Smooth muscle cell (in vitro differentiated cells): ENCODE data around the gene ARL6IP4. TPM values are rescaled to one million over a fixed set of nuclear protein-coding genes. Genes with fewer than 3 reads are reported as not detected.

Experiments used
- DNase-seq: peaks from one replicate; lab custom pipeline; 2025; ENCODE audit not compliant: unreplicated experiment; lab: John Stamatoyannopoulos, UW
- H2AFZ ChIP-seq: fragments of 200-600 bp; sonication (generic); 2 replicates; pipeline ENCODE4 v1.6.0; 2016; ENCODE audit warnings: antibody characterized with exemption, low read depth, mild to moderate bottlenecking
- H3F3A ChIP-seq: fragments of 200-600 bp; sonication (generic); 2 replicates; pipeline ENCODE4 v1.6.0; 2017; ENCODE audit warnings: antibody characterized with exemption, low read depth
- H3K27ac ChIP-seq: fragments of 200-600 bp; sonication (generic); 2 replicates; pipeline ENCODE4 v1.5.1; 2016; ENCODE audit warnings: low read depth, mild to moderate bottlenecking
- H3K27me3 ChIP-seq: fragments of 200-600 bp; sonication (generic); 2 replicates; pipeline ENCODE4 v1.6.1; 2016; ENCODE audit warnings: low read depth, mild to moderate bottlenecking
- H3K36me3 ChIP-seq: fragments of 200-600 bp; sonication (generic); 2 replicates; pipeline ENCODE4 v1.5.1; 2016; ENCODE audit warnings: low read depth
- H3K4me1 ChIP-seq: fragments of 200-600 bp; sonication (generic); 2 replicates; pipeline ENCODE4 v1.5.1; 2016; ENCODE audit warnings: low read depth
- H3K4me2 ChIP-seq: fragments of 200-600 bp; sonication (generic); 2 replicates; pipeline ENCODE4 v1.6.0; 2016; ENCODE audit warnings: mild to moderate bottlenecking
- H3K4me3 ChIP-seq: fragments of 200-600 bp; sonication (generic); 2 replicates; pipeline ENCODE4 v1.5.1; 2016; ENCODE audit warnings: mild to moderate bottlenecking
- H3K79me2 ChIP-seq: fragments of 200-600 bp; sonication (generic); 2 replicates; pipeline ENCODE4 v1.6.0; 2016; ENCODE audit warnings: low read depth, mild to moderate bottlenecking
- H3K9ac ChIP-seq: fragments of 200-600 bp; sonication (generic); 2 replicates; pipeline ENCODE4 v1.6.0; 2016; ENCODE audit warnings: low read depth
- H3K9me3 ChIP-seq: fragments of 200-600 bp; sonication (generic); replicated peaks from 2 replicates; pipeline ENCODE4 v1.5.1; 2016; ENCODE audit warnings: low read depth
- H4K20me1 ChIP-seq: fragments of 200-600 bp; sonication (generic); 2 replicates; pipeline ENCODE4 v1.6.0; 2016; ENCODE audit warnings: low read depth
- WGBS: methylation state at CpG from one replicate; pipeline ENCODE4 v1.1.7; 2016; ENCODE audit warnings: low lambda C conversion rate; 5-methylcytosine and 5-hydroxymethylcytosine counted together
- polyA plus RNA-seq: library from polyadenylated mRNA; unstranded; fragments of >200 nt; fragmentation: Nextera tagmentation; extraction: Ambion mirVana; gene quantifications from 2 replicates; pipeline ENCODE4 v1.2.1, GENCODE V29; 2016
- total RNA-seq: library from RNA; depleted of rRNA; stranded (reverse); fragments of >200 nt; gene quantifications from 2 replicates; pipeline ENCODE4 v1.2.3, GENCODE V29; 2014
- TF ChIP-seq, protein P1 (sequence below): fragments of 200-600 bp; sonication (generic); IDR thresholded peaks from 2 replicates; pipeline ENCODE4 v1.5.1; 2017; ENCODE audit warnings: borderline replicate concordance, mild to moderate bottlenecking, antibody characterized with exemption; ENCODE audit not compliant: insufficient read depth, poor library complexity, severe bottlenecking

The ARL6IP4 gene
- total and polyA plus RNA-seq, 2 experiments from 2014 or later, result 89.3 to 290 TPM

DNA sequence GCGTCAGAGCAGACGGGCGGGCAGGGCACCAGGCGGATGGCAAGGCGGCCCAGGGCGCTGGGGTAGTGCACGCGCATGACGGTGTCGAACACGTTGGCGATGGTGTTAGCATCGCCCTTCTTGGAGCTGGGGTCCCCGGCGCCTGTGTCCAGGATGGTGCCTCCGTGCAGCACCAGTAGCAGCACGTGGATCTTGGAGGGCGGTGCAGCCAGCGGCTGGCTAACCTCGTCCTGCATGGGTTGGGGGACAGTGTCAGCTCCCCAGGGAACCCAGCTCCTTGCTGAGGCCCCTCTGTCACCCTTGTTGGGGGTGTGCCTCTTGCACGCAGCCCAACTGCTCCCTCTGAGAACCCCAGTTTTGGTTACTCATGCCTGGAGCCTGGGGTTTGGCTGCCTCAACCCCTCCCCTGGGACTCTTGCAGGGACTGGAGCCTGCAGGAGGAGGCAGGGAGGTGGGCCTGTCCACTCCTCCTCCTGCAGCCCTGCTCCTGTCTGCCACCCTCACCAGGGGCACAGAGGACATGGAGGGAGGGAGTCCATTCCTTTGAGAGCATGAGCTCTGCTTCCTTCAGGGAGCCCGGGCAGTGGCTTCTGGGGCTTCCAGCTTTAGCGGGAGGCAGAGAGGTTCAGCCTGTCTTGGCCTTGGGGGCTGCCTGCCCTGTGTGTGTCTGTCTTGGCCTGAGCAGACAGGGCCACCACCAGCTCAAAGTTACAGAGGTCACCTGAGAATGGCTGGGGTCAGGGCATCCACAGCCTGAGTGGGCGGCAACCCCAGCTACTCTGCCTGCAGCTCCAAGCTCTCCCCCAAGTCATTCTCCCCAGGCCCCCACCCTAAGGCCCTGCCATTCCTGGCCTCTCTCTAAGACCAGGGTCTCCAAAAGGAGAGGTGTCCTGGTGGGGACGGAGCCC is 17.1 kb downstream of the ARL6IP4 start:
- H3K27me3 ChIP-seq, result no peaks in the 10 kb centered on the region
- H3K79me2 ChIP-seq, result no peaks in the 10 kb centered on the region
- no peak overlapping the region for H2AFZ ChIP-seq
- H3K4me3 ChIP-seq, result no peak overlapping the region
- no peaks in the 10 kb centered on the region for H3K36me3 ChIP-seq
- no peak overlapping the region for H3K9ac ChIP-seq
- WGBS, result 98% methylated on average over 24 of the region's 25 CpGs
- H3K4me1 ChIP-seq, result no peaks in the 10 kb centered on the region
- no peak for DNase-seq
- no peaks in the 10 kb centered on the region for H4K20me1 ChIP-seq
- no peaks in the 10 kb centered on the region for H3F3A ChIP-seq
- H3K27ac ChIP-seq, result no peak overlapping the region
- H3K4me2 ChIP-seq, result no peak overlapping the region
- TF ChIP-seq, protein P1, sequence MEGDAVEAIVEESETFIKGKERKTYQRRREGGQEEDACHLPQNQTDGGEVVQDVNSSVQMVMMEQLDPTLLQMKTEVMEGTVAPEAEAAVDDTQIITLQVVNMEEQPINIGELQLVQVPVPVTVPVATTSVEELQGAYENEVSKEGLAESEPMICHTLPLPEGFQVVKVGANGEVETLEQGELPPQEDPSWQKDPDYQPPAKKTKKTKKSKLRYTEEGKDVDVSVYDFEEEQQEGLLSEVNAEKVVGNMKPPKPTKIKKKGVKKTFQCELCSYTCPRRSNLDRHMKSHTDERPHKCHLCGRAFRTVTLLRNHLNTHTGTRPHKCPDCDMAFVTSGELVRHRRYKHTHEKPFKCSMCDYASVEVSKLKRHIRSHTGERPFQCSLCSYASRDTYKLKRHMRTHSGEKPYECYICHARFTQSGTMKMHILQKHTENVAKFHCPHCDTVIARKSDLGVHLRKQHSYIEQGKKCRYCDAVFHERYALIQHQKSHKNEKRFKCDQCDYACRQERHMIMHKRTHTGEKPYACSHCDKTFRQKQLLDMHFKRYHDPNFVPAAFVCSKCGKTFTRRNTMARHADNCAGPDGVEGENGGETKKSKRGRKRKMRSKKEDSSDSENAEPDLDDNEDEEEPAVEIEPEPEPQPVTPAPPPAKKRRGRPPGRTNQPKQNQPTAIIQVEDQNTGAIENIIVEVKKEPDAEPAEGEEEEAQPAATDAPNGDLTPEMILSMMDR, result no peak
- no peaks in the 10 kb centered on the region for H3K9me3 ChIP-seq

DNA sequence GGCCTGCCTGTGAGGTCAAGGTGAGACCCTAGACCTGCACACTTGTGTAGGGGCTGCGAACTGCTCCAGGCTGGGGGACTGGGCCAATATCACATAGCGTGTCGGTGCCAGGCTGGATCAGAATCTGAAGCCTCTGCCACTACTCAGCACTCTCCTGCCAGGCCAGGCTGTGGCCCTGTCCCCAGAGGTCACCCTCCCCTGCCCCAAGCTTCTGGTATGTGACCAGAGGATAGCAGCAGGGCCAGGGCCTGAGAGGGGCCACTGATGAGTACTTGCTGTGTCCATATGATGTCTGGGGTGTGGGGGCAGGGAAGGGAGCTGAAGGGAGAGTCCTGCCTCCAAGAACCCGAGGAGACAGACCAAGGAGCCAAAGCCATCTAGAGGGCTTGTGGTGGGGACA is 17.8 kb downstream of the ARL6IP4 start:
- TF ChIP-seq, protein P1, result no peak
- Histone ChIP-seq H3K36me3 (no peaks in the 10 kb centered on the region), H3K4me3 (no peak overlapping the region), H3K9ac (no peak overlapping the region), H3K27me3 (no peaks in the 10 kb centered on the region), H3K4me1 (no peaks in the 10 kb centered on the region), H3K79me2 (no peaks in the 10 kb centered on the region), H3F3A (no peaks in the 10 kb centered on the region), H3K9me3 (no peaks in the 10 kb centered on the region), H3K4me2 (no peak overlapping the region), H4K20me1 (no peaks in the 10 kb centered on the region), H3K27ac (no peak overlapping the region), H2AFZ (no peak overlapping the region)
- DNase-seq, result no peak
- 92% methylated on average over 4 of the region's 4 CpGs for WGBS

DNA sequence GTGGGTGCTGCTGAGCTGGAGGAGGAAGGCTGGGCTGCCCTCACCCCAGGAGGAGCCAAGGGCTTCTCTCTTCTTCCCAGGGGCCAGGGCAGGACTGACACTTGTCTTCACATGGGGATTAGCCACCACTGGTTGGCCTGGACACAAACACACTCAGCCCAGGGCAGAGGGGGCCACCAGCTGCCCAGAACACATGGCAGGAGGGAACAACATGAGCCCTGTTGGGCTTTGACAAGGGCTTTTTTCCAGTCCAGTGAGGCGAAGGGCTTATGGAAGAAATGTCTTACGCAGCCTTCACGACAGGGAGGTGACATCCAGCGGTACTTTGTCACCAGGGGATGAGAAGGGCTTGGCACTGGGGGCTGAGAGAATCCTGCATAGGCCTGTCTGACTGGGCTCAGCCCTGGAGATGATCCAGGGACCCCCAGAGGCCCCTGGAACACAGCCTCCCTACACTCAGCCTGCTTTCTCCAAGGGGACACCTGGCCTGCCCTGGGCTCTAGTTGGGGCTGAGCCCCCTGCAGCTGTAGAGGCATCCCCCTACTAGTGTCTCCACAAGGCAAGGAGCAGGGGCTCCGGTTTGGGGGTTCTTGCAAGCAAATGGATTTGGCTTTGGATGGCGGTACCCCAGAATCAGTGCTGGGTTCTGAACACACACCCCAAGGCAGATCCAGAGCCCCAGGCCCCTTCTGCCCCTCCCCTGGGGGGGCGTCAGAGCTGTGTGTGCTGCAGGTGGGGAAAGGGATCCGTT is 18.9 kb downstream of the ARL6IP4 start:
- Histone ChIP-seq H3F3A (no peaks in the 10 kb centered on the region), H3K36me3 (no peaks in the 10 kb centered on the region), H3K4me2 (no peak overlapping the region), H3K9ac (no peak overlapping the region), H3K9me3 (no peaks in the 10 kb centered on the region), H3K27ac (no peak overlapping the region), H3K79me2 (no peaks in the 10 kb centered on the region), H3K4me1 (no peaks in the 10 kb centered on the region), H3K4me3 (no peak overlapping the region), H2AFZ (no peak overlapping the region), H3K27me3 (no peaks in the 10 kb centered on the region), H4K20me1 (no peaks in the 10 kb centered on the region)
- no peak for DNase-seq
- TF ChIP-seq, protein P1, result no peak
- 94% methylated on average over 8 of the region's 8 CpGs for WGBS
